ENCODE results near the gene CMC2. TPM values are rescaled to one million over a fixed set of nuclear protein-coding genes. Genes with fewer than 3 reads are reported as not detected.

CMC2 gene
- total RNA-seq, 1 donor from 2014 or later = 4.0 TPM

- TF ChIP-seq, protein P1, sequence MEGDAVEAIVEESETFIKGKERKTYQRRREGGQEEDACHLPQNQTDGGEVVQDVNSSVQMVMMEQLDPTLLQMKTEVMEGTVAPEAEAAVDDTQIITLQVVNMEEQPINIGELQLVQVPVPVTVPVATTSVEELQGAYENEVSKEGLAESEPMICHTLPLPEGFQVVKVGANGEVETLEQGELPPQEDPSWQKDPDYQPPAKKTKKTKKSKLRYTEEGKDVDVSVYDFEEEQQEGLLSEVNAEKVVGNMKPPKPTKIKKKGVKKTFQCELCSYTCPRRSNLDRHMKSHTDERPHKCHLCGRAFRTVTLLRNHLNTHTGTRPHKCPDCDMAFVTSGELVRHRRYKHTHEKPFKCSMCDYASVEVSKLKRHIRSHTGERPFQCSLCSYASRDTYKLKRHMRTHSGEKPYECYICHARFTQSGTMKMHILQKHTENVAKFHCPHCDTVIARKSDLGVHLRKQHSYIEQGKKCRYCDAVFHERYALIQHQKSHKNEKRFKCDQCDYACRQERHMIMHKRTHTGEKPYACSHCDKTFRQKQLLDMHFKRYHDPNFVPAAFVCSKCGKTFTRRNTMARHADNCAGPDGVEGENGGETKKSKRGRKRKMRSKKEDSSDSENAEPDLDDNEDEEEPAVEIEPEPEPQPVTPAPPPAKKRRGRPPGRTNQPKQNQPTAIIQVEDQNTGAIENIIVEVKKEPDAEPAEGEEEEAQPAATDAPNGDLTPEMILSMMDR (IDR thresholded peaks at IDR 0.05) = no peak
- no peak for DNase-seq (ENCODE audit: low spot score in 2 of 2)
- intact Hi-C loops (cut with DNase I) = no loop called here
- no peaks in the 10 kb centered on the region for H3K4me1 ChIP-seq
- no peak overlapping the region for H3K27ac ChIP-seq
- H3K27me3 ChIP-seq = no peaks in the 10 kb centered on the region
- no peaks in the 10 kb centered on the region for H3K9me3 ChIP-seq
- H3K36me3 ChIP-seq = no peaks in the 10 kb centered on the region
- no peak overlapping the region for H3K4me3 ChIP-seq
These were observed 22.4 kb downstream of the CMC2 start for GRCh38 chr16:80984124-80984892.

GRCh38 chr16:80982646-80983045 lies 24.0 kb downstream of the CMC2 start:
- no peaks in the 10 kb centered on the region for H3K27me3 ChIP-seq
- H3K27ac ChIP-seq = no peak overlapping the region
- intact Hi-C loops (cut with DNase I) = no loop called here
- peaks cover 0 to 10% of the 10 kb centered on the region in 2 donors for H3K36me3 ChIP-seq
- H3K4me3 ChIP-seq = no peak overlapping the region
- no peaks in the 10 kb centered on the region for H3K4me1 ChIP-seq
- TF ChIP-seq, protein P1 (IDR thresholded peaks at IDR 0.05) = no peak
- DNase-seq (ENCODE audit: low spot score in 2 of 2) = no peak
- no peaks in the 10 kb centered on the region for H3K9me3 ChIP-seq

- no peaks in the 10 kb centered on the region for H3K27me3 ChIP-seq
- no peaks in the 10 kb centered on the region for H3K9me3 ChIP-seq
- H3K4me1 ChIP-seq = no peaks in the 10 kb centered on the region
- no peak for DNase-seq (ENCODE audit: low spot score in 2 of 2)
- TF ChIP-seq, protein P1 (IDR thresholded peaks at IDR 0.05) = no peak
- H3K27ac ChIP-seq = no peak overlapping the region
- peaks cover 0 to 10% of the 10 kb centered on the region in 2 donors for H3K36me3 ChIP-seq
- no peak overlapping the region for H3K4me3 ChIP-seq
- intact Hi-C loops (cut with DNase I) = no loop called here
These were observed 25.6 kb downstream of the CMC2 start for GRCh38 chr16:80981103-80981502.

DNA sequence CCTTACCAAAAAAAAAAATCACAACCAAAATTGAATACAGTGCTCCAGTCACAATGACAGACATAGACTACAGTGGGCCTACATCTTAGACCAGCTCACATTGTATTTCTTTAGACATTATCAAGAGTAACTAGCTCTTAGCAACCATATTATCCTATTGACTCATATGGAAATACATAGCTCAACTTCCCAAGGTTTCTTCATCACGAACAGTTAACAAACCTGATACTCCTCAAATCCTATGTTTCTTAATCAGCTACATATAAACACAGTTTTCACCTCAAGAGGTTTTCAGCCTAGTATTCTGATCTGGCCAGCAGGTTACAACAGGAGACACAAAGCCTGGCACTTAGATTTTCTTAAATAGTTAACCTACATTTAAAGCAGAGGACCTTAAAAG lies 29.7 kb downstream of the CMC2 start:
- TF ChIP-seq, protein P1 (IDR thresholded peaks at IDR 0.05) = no peak
- no peak for DNase-seq (ENCODE audit: low spot score in 2 of 2)
- intact Hi-C loops (cut with DNase I) = no loop called here
- no peaks in the 10 kb centered on the region for H3K4me1 ChIP-seq
- no peak overlapping the region for H3K4me3 ChIP-seq
- peaks cover 0 to 20% of the 10 kb centered on the region in 2 donors for H3K36me3 ChIP-seq
- no peaks in the 10 kb centered on the region for H3K9me3 ChIP-seq
- no peaks in the 10 kb centered on the region for H3K27me3 ChIP-seq
- H3K27ac ChIP-seq = no peak overlapping the region

DNA sequence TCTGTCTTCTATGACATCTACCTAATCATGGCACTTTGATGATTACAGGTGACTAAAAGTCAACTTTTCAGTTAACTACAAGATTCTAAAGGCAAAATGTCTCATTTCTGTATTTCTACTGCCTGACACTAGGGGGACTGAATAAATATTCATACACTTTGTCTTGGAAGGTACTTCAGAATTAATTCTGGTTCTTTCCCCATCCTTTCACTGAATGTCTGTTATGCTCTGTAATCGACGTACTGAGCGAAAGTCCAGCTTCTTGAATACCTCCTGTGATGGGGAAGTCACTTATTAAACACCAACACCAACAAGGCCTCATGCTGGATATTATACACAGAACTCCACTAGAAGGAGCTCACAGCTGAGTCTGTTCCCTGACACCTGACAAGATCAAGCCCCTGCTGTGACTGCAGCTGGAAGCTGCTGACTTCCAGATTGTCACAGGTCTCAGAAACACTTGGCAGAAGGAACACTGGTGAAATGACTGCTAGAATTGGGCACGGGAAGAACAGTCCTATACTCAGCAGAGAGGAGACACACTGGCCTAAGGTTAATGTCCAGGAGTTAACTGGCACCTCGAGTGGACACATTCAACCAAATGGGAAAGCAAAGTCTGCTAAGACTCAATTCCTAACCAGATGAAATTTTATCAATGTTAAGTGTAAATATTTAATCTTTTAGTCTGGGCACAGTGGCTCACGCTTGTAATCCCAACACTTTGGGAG lies 31.9 kb downstream of the CMC2 start:
- TF ChIP-seq, protein P1 (IDR thresholded peaks at IDR 0.05) = no peak
- intact Hi-C loops (cut with DNase I) = no loop called here

More for the DNA sequence above, 31.9 kb downstream of the CMC2 start:
- Histone ChIP-seq H3K36me3 (peaks cover 0 to 20% of the 10 kb centered on the region in 2 donors), H3K27ac (no peak overlapping the region), H3K27me3 (no peaks in the 10 kb centered on the region), H3K4me3 (no peak overlapping the region), H3K4me1 (no peaks in the 10 kb centered on the region), H3K9me3 (no peaks in the 10 kb centered on the region)
- no peak for DNase-seq (ENCODE audit: low spot score in 2 of 2)
